Fibroblast of gingiva (primary cell): Measurements from ENCODE around the gene KLK3.
"Not testable (repeated sequence)": the region's sequence is repeated elsewhere in the genome, so short reads cannot be mapped to it uniquely, and the experiment has no call there.

ENCODE experiments used
- DNase-seq: peaks from one replicate; pipeline ENCODE4 v3.0.0-alpha.2; 2011; ENCODE audit warnings: low read depth

Gene KLK3

DNA sequence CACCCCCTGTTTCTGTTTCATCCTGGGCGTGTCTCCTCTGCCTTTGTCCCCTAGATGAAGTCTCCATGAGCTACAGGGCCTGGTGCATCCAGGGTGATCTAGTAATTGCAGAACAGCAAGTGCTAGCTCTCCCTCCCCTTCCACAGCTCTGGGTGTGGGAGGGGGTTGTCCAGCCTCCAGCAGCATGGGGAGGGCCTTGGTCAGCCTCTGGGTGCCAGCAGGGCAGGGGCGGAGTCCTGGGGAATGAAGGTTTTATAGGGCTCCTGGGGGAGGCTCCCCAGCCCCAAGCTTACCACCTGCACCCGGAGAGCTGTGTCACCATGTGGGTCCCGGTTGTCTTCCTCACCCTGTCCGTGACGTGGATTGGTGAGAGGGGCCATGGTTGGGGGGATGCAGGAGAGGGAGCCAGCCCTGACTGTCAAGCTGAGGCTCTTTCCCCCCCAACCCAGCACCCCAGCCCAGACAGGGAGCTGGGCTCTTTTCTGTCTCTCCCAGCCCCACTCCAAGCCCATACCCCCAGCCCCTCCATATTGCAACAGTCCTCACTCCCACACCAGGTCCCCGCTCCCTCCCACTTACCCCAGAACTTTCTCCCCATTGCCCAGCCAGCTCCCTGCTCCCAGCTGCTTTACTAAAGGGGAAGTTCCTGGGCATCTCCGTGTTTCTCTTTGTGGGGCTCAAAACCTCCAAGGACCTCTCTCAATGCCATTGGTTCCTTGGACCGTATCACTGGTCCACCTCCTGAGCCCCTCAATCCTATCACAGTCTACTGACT, at the start of gene KLK3:
TSS of gene KLK3 (plus strand) at position 280 of the 775 bp plus-strand sequence. CDS start at position 321, 41 bp downstream.
- no peak for DNase-seq

DNA sequence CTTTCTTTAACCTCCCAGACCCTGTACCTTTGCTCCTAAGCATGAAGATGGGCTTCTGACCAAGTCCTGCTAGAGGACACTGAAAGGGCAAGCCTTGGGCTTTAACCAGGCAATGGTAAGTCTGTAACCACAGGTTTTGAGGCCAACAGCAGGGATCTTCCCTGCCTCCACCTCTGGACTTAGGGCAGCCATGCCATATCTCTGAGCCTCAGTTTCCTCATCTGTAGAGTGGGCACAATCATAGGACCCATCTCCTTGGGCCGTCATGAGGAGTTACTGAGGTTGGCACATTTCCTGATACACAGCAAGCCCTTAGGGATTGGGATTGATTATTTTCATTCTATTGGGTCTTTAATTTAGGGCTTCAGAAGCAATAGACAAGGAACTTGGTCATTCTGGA, 45.9 kb upstream of the KLK3 start:
- DNase-seq = no peak

DNA sequence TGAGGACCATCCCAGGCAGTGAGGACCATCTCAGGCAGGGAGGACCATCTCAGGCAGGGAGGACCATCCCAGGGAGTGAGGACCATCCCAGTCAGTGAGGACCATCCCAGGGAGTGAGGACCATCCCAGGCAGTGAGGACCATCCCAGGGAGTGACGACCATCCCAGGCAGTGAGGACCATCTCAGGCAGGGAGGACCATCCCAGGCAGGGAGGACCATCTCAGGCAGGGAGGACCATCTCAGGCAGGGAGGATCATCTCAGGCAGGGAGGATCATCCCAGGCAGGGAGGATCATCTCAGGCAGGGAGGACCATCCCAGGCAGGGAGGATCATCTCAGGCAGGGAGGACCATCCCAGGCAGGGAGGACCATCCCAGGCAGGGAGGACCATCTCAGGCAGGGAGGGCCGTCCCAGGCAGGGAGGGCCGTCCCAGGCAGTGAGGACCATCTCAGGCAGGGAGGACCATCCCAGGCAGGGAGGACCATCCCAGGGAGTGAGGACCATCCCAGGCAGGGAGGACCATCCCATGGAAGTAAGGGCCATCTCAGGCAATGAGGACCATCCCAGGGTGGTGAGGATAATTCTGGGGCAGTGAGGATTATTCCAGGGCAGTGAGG, 43.0 kb upstream of the KLK3 start:
- DNase-seq = not testable (repeated sequence)

DNA sequence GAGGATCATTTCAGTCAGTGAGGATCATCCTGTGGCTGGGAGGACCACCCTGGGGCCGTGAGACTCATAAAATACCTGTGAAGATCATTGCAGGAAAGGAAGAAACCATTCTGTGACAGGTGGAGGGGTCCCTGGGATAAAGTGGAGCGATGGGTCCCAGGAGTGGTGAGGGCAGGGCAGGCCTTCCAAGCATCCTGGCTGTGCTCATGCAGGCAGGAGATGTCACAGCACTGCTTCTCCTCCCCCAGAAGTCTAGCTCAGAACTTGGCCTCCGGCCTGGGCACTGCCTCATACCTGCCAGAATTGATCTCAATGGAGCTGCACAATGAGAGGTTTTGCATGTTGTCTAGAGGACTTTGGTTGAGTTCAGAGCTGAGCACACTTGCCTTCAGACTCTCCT, 42.2 kb upstream of the KLK3 start:
- no peak for DNase-seq

DNA sequence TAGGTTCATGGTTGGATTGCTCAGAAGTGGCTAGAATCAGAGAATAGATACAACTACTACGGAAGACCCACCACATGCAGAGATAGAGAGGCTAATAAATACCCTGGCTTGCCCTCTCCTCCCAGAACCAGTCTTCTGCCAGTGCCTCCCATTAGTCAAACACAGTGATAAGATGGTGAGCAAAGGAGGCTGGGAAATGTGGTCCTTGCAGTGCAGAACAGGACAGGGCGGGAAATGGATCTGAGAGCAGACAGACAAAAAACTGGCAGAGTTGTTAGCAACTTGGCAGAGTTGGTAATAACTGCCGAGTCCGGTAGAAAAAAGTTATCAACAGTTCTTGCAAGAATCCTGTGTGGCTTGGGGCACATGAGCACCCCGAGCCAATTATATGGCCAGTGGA, 39.8 kb upstream of the KLK3 start:
- no peak for DNase-seq

DNA sequence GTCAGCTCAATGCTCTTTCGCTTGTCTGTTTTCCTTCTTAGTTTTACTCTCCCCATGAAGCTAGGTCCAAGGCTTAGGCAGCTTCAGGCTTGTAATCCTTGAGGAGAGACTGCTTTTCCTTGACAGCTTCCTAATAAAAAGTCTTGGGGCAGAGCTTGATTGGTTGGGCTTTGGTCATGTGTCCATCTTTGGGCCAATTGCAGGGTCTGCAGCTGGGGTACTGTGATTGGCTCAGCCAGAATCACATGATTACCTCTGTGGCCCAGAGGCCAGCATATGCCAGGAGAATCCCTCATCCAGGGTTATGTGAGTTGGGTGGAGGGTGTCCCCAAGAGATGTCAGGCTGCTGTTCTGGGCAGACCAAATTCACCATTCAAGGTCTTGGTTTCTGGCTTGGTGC, 39.3 kb upstream of the KLK3 start:
- no peak for DNase-seq

DNA sequence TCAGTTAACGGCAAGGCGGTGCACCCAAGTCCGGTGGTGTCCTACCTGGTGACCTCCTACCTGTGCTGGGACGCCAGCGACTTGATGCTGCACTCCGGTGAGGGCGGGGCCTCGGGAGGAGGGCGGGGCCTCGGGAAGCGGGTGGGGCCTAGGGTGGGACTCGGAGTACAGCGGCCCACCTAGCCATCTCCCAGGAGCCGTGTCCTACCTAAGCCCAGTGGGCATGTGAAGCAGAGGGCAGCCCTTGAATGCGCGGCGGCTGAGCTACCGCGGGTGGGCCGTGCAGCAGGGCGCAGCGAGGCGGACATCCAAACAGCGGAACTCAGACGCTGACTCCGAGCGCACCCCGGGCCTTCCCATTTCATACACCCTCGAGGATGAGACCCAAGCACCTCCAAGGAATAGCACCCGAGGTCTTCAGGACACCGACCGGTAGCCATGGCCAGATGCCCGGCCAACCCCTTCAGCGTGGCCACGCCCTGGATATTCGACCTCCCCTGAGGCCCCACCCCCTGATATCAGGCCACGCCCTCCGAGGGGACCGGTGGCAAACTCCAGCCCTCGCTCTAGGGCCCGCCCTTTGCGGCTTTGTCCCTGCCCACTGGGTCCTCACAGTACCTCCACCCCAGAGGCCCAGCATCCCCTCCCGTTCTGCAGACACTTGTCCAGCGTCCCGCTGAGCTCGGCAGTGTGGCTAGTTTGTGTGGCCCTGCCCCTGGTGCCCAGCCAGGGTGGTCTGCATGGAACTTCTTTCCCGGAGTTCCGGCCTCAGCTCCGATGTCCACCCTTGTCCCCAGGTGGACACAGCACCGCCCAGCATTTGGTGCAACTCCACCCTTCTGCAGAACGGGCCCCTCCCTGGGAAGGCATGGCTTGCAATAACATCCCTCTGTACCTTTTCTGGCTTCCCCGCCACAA, 36.5 kb upstream of the KLK3 start:
- no peak for DNase-seq

DNA sequence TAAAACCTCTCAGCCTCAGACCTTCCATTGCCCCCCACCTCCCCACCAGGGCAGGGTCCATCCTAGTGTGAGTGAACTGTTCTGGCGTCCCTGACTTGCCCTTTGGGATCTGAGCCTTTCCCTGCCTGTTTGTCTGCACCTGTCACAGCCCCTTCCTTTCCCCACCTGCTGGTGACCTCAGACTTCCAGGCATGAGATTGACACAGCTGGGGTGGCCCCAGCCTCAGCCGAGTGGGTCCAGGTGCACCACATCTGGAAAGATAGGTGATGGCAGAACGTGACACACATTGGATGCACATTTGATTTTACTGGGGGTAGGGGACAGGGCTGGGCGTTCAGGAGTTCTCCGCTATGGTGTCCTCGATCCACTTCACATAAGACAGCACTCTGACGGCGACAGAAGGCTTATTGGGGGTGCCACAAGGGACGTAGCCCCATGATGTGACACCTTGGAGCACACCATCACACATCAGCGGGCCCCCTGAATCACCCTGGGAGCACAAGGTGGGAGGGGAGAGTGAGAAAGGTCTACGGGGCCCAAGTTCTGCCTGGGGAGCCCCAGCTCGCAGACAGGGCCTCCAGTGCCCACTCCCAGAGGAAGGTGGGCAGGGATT, 35.7 kb upstream of the KLK3 start:
- no peak for DNase-seq

DNA sequence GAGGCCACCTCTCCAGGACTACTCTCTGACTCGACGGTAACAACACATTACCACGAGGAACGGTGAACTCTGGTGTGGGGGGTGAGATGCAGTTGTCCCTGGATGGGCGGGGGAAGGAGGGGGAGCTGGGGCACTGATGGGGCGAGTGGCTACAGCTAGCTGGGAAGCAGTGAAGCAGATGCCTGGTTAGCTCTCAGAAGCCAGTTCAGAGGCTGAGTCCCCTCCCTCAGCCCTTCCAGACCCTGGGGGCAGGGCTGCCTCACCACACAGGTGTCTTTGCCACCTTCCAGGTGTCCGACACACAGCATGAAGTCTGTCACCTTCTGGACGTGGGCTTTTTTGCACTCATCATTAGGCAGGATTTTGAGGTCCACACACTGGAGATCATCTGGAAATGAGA, 35.1 kb upstream of the KLK3 start:
- DNase-seq = no peak

DNA sequence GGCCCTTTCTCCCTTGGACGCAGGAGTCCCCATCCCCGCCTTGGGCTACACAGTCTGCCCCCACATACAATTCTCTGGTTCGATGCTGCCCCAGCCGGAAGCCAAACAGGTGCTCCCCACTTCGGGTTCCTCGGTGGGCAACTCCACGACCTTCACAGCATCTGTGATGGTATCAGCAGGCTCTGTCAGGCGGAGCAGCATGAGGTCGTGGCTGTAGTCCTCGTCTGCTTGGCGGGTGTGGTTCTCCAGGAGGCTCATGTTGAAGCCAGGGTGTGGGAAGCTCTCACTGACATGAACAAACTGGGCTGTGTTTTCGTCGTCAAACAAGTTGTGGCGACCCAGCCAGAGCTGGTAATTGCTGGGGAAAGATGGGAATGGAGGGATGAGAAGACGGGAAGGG, 34.6 kb upstream of the KLK3 start:
- no peak for DNase-seq

DNA sequence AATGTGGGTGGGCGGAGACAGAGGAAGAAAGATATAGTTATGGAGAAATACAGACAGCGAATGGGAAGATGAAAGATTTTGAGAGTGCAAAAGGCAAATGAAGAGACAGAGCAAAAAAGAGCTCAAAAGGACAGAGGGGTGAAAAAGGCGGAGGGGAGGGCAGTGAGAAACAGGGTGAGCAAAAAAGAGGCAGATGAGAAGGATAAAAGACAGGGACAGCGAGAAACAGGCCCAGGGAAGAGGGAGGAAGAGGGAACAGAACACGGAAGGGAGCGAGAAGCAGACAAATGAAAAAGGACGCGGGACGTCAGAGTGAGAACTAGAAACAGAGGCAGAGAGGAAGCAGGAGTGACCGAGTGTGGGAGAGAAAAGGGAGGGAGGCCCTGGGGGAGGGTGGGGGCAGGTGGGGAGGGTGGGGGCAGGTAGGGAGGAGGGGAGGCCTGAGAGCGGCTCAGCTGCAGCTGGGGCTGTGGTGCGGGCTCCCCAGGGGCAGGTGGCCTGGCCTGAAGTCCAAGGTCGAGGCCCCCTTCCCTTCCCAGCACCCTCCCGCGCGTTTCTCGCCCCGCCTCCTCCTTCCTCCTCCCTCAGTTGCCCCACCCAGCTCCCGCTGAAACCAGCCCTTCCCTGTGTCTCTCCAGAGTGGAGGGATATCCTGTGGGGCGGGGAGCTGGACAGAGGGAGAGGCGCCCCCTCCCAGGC, 34.0 kb upstream of the KLK3 start:
- DNase-seq = no peak

DNA sequence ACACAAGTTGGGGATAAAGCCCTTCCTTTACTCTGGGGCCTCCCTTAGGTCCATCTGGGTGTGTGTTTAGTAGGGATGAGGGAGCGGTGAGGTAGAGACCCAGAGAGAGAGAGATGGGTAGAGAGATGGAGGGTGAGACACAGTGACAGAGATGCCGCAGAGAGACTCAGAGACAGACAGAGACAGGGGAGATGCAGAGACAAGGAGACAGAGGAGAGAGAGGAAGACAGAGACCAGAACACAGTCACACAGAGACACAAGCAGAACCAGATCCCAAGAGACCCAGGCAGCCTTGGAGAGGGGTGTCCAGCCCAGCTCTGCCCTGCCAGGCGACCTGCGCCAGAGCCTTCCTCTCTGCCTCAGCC, 33.5 kb upstream of the KLK3 start:
- no peak for DNase-seq

DNA sequence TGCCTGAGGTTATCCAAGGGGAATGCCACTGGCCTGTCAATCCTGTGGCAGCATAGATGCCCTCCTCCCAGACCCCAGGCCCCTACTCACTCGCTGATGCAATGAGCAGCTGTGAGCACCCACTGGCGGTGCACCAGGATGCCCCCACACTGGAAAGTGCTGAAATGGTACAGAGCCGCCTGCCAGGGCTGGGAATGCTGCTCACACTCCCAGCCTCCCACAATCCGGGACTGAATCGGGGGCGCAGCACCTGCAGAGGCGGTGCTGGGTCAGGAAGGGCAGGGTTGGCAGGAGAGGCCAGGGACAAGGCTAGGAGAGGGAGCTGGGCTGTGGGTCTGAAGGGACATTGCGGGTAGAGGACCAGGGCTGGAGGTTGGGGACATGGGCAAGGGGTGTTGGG, 33.1 kb upstream of the KLK3 start:
- no peak for DNase-seq

DNA sequence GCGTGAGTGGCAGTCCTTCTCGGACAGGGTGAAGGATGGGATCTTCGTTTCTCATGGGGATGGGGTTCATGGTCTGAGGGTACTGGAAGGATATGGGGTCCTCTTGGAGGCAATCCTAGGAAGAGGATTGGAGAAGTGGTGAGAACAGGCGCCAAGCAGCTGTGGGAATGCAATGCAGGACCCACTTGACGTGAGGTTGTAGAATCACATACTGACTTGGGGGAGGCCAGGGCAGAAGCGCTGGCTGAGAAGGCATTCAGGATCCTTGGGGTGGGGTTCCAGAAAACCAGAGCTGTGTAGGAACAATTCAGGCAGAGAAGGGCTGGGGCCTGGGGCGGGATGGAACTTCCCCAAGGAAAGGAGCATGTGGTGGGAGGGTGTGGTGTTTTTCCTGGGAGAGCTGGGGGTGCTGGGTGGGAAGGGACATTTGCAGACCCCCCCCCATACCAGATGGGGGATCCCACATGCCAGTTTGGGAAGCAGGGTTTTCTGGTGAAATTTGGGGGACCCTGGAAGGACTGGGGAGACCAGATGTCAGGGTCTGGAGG, 32.0 kb upstream of the KLK3 start:
- no peak for DNase-seq

DNA sequence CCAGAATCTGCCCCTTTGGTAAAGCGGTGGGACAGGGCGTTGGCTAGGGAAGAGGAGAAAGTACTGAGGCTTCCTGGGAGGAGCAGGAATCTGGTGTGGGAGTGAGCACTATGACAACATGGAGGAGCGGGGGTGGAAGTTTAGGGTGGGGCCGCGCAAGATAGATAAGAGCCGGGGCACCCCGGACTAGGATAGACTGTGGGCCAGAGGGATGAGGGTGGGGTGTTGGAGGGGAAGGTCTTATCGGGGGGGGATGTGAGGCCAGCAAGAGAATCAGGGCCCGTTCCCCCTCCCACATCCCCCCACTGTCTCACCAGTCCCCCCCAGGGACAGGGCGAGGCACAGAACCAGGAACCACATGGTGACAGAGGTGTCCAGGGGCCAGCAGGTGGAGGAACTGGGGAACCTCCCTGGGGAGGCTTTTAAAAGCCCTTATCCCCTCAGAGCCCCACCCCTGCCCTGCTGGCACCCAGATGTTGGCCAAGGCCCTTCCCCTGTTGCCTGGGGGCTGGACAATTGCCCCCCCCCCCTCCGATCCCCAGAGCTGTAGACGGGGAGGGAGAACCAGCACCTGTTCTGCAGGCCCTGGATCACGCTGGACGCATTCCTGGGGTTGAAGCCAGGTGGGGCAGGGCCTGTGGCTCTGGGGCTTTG, 31.2 kb upstream of the KLK3 start, which contains the start of gene KLK1:
TSS of gene KLK1 (minus strand) at position 399 of the 654 bp plus-strand sequence. CDS start at position 360, 39 bp downstream.
- no peak for DNase-seq

DNA sequence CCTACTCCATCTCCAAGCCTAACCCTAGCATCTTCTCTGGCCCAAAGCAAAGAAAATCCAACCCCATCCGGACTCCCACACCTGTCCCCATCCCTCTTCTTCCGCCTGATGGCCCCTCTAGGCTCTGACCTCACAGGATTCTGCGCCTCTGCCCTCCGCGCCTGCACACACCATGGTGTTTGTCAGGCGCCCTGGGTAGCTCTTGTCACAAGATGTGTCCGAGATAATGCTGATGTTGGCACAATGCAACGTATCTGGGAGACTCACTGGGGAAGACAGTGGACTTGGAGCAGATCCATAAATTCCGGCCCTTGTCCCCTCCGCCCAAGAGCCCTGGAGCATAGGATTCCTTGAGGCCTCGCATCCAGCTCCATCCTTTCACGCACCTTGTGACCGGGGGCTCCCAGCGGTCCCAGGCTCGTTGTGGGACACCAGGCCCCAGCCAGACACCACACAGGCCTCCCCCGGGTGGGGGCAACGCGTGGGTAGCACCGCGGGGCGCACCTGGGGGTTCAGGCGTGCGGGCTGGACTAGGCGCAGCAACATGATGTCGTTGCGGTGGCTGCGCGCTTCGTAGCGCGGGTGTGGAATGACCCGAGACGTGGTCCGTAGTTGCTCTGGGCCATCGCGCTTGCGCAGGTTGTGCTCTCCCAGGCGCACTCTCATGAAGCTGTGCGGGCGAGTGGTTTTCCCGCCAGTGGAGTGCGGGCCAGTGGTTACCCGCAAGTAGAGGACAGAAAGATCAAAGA, 28.0 kb upstream of the KLK3 start:
- DNase-seq = no peak

DNA sequence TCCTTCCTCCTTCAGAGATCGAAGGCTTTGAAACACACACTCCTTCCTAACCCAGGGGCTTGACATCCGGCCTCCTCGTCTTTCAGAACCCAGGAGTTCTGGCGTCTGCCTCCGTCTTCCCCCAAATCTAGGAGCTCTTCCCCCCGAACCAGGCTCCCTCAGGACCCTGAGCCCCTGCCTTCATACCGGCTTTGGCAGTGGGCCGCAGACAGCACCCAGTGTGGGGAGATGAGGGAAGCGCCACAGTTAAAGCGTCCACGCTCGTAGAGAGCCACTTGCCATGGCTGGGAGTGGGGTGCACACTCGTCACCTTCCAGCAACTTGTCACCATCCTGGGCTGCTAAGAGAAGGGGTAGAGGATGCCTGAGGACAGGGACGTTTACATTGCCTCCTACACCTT, 27.2 kb upstream of the KLK3 start:
- DNase-seq = no peak

DNA sequence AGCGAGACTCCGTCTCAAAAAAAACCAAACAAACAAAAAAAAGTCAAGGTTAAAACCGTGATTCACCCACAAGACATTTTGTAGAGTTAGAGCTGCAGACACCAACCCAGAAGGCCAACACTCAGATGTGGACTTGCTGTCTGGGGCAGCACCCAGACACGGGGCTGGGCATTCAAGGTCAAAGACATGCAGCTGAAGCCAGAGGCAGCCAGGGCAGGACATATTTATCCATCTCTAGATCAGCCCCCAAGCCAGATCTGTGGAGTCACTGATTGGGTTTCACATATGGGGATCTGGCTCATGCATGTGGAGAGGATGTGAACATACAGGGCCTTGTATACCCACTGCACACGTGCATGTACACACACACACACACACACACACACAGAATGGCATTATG, 24.9 kb upstream of the KLK3 start:
- no peak for DNase-seq

DNA sequence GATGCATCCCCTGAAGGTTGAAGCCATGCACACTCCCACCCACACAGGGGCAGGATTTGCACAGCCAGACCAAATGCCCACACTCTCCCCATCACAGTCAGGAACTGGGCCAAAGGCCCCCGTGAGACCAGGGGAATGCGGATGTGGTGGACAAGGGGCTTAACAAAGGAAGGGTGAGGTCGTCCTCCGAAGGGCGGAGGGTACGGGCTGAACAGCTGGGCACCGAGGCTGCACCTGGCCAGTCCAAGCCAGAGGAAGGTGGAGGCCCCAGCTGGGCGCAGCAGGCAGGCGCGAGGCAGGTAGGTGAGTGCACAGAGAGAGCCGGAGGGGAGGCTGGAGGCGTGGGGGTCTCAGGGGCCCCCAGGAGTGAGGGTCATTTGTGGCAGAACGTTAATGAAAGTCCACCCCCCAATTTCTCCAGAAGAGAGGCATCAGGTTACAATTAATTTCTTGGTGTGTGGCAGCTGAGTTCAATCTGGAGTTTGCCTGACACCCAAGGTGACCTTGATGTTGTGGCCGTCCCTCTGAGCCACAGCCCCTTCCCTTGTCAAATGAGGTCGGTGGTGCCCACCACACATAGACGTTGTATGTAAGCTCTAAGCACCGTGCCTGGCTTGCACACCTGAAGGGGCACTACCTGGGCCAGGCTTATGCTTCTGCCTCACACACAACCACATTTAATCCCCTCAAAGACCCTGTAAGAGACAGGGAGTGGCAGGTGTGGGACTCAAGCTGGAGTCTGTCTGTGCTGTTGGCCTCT, 24.3 kb upstream of the KLK3 start:
- DNase-seq = no peak
